Coronary artery (tissue), 2 donors: ENCODE measurements around the gene CES3.
A peak's percentile ranks its signal among the peaks of the same experiment; 100 is the strongest.
"Not testable (repeated sequence)": the region's sequence is repeated elsewhere in the genome, so short reads cannot be mapped to it uniquely, and the experiment has no call there.

Source experiments
- DNase-seq: peaks from one replicate; pipeline ENCODE4 v3.0.0-alpha.2; 2017; ENCODE audit warnings: low spot score
- H3K27ac ChIP-seq, 2 donors: fragments of 200-600 bp; sonication (generic); one replicate each; pipeline ENCODE4 v1.5.1; 2016 to 2019
- H3K4me3 ChIP-seq: fragments of 200-600 bp; sonication (generic); 2 replicates; pipeline ENCODE4 v1.5.1; 2016; ENCODE audit warnings: mild to moderate bottlenecking, moderate library complexity
- CTCF ChIP-seq: fragments of 200-600 bp; sonication (generic); IDR thresholded peaks from one replicate; pipeline ENCODE4 v1.5.1; 2019; ENCODE audit warnings: antibody characterized with exemption

CES3 gene

GRCh38 chr16:66950437-66950836, 10.6 kb upstream of the CES3 start:
- H3K27ac ChIP-seq: no peak overlapping the region
- no peak for TF ChIP-seq CTCF
- DNase-seq: no peak
- no peak overlapping the region for H3K4me3 ChIP-seq

DNA sequence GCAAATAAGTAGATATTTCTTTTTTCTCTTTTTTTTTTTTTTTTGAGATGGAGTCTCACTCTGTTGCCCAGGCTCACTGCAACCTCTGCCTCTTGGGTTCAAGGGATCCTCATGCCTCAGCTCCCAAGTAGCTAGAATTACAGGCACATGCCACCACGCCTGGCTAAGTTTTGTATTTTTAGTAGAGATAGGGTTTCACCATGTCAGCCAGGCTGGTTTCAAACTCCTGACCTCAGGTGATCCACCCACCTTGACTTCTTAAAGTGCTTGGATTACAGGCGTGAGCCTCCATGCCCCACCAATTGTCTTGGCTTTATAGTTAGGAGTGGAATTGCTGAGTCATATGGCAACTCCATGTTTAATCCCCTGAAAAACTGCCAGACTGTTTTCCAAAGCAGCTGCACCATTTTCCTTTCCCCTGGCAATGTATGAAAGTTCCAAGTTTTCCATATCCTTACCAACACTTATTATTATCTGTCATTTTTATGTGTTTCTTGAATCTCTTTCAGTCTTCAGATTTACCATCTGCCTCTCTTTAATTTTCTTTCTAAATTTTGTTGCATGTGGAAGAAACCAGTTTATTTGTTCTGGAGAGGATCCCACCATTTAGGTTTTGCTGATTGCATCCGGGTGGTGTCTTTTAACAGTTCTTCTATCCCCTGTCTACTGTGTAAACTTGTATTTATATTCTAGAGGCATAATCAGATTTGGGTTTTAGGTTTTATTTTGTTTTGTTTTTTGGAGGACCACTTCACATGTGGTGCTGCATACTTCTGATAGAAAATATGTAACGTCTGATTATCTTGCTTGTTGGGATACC, 9.9 kb upstream of the CES3 start:
- TF ChIP-seq CTCF: no peak
- no peak overlapping the region for H3K27ac ChIP-seq
- H3K4me3 ChIP-seq: no peak overlapping the region
- DNase-seq: no peak

DNA sequence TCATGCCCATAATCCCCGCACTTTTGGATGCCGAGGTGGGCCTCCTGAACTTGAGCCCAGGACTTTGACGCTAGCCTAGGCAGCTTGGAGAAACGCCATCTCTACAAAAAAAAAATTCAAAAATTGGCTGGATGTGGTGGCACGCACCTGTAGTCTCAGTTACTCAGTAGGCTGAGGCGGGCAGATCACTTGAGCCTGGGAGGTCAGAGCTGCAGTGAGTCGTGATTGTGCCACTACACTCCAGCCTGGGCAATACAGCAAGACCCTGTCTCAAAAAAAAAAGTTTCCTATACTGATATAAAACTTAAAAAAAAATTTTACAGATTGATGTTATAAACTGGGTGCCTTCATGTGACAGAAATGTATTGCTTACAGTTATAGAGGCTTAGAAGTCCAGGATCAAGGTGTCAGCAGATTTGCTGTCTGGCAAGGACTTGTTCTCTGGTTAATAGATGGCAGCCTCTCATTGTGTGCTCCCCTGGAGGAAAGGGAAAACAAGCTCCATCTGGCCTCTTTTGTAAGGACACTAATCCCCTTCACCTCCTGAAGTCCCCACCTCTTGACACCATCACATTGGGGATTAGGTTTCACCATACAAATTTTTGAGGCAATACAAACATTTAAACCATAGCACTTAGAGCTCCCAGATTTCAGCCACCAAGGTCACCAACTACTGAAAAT, 8.5 kb upstream of the CES3 start:
- DNase-seq: no peak
- H3K4me3 ChIP-seq: no peak overlapping the region

GRCh38 chr16:66953462-66954096, 7.5 kb upstream of the CES3 start:
- H3K27ac ChIP-seq: no peak overlapping the region
- no peak overlapping the region for H3K4me3 ChIP-seq
- no peak for DNase-seq
- TF ChIP-seq CTCF: no peak

More for the DNA sequence above, 8.5 kb upstream of the CES3 start:
- no peak for TF ChIP-seq CTCF
- H3K27ac ChIP-seq: no peak overlapping the region

DNA sequence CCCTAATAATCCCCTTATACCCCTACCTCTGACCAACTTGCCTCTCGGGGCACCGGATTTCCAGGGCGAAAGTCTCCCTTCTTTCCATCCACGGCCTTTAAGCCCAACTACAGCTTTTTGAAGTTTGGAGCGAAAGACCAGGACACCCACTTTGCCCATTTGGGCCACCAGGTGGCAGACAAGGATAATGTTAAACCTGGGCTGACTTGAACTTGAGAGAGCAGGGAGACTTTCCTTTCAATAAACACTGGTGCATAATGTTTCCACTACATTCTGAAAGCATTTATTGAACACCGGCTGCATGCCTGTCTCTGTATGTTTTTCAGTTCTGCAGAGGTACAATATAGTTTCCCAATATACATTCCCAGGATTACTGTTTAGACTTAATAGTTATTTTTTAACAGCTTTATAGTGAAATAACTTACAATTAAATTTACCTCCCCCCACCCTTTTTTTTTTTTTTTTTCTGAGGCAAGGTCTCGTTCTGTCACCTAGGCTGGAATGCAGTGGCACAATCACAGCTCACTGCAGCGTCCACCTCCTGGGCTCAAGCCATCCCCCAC, 6.9 kb upstream of the CES3 start:
- TF ChIP-seq CTCF: peak; percentile 37
- no peak for DNase-seq
- Histone ChIP-seq H3K4me3 (no peak overlapping the region), H3K27ac (no peak overlapping the region)

DNA sequence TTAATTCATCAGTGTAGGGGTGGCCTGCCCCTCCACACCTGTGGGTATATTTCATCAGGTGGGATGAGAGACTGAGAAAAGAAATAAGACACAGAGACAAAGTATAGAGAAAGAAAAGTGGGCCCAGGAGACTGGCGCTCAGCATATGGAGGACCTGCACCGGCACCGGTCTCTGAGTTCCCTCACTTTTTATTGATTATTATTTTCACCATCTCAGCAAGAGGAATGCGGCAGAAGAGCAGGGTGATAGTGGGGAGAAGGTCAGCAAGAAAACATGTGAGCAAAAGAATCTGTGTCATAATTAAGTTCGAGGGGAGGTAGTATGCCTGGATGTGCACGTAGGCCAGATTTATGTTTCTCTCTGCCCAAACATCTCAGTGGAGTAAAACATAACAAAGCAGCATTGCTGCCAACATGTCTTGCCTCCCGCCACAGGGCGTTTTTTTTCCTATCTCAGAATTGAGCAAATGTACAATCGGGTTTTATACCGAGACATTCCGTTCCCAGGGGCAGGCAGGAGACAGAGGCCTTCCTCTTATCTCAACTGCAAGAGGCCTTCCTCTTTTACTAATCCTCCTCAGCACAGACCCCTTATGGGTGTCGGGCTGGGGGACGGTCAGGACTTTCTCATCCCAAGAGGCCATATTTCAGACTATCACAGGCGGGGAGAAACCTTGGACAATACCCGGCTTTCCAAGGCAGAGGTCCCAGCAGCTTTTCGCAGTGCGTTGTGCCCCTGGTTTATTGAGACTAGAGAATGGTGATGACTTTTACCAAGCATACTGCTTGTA, 5.5 kb upstream of the CES3 start:
- DNase-seq, H3K27ac ChIP-seq, H3K4me3 ChIP-seq: not testable (repeated sequence)

- H3K4me3 ChIP-seq, DNase-seq, H3K27ac ChIP-seq: not testable (repeated sequence)
Observed at GRCh38 chr16:66956154-66956457, 5.0 kb upstream of the CES3 start.
